Astrocyte (in vitro differentiated cells and primary cell): ENCODE measurements around the gene HPSE.

Source experiments
- CTCF ChIP-seq: IDR thresholded peaks from 2 replicates; pipeline ENCODE4 v1.5.1; 2011; ENCODE audit warnings: low read depth, mild to moderate bottlenecking, inconsistent platforms, low read length, moderate library complexity; ENCODE audit not compliant: insufficient read depth
- EZH2 ChIP-seq: IDR thresholded peaks from 2 replicates; pipeline ENCODE4 v1.6.1; 2012; ENCODE audit warnings: mild to moderate bottlenecking, low read length, inconsistent platforms; ENCODE audit not compliant: insufficient read depth

GRCh38 chr4:83318666-83319065 lies 16.0 kb downstream of the HPSE start:
- TF ChIP-seq CTCF (no peak), EZH2 (no peak)
